ELR (cell line): ENCODE measurements around the gene AGAP9.
"Not testable (repeated sequence)": the region's sequence is repeated elsewhere in the genome, so short reads cannot be mapped to it uniquely, and the experiment has no call there.

Experiments used
- DNase-seq: peaks from one replicate; pipeline ENCODE4 v3.0.0-alpha.2; 2015; ENCODE audit warnings: low read depth

AGAP9 gene

GRCh38 chr10:47523475-47523874 lies at the start of gene AGAP9:
Gene AGAP9, minus strand, starts transcription at chr10:47523638. Its CDS starts 112 bp downstream, at chr10:47523526.
- DNase-seq: not testable (repeated sequence)

GRCh38 chr10:47571138-47571912 lies 47.9 kb upstream of the AGAP9 start:
- DNase-seq: not testable (repeated sequence)

- DNase-seq: not testable (repeated sequence)
Measured at GRCh38 chr10:47566757-47567156, 43.3 kb upstream of the AGAP9 start.

GRCh38 chr10:47566108-47566699 lies 42.8 kb upstream of the AGAP9 start:
- not testable (repeated sequence) for DNase-seq

GRCh38 chr10:47565517-47565920 lies 42.1 kb upstream of the AGAP9 start:
- not testable (repeated sequence) for DNase-seq

GRCh38 chr10:47564953-47565352 lies 41.5 kb upstream of the AGAP9 start:
- DNase-seq: not testable (repeated sequence)

GRCh38 chr10:47564318-47564717 lies 40.9 kb upstream of the AGAP9 start:
- not testable (repeated sequence) for DNase-seq

GRCh38 chr10:47560452-47560851 lies 37.0 kb upstream of the AGAP9 start:
- not testable (repeated sequence) for DNase-seq

GRCh38 chr10:47559718-47560308 lies 36.4 kb upstream of the AGAP9 start:
- DNase-seq: peak; percentile 7

- DNase-seq: peak; percentile 57
Measured at GRCh38 chr10:47558109-47558508, 34.7 kb upstream of the AGAP9 start.

- peak; percentile 47 for DNase-seq
Measured at GRCh38 chr10:47557616-47558015, 34.2 kb upstream of the AGAP9 start.

GRCh38 chr10:47555334-47555733 lies 31.9 kb upstream of the AGAP9 start:
- not testable (repeated sequence) for DNase-seq

- DNase-seq: not testable (repeated sequence)
Measured at GRCh38 chr10:47554552-47554951, 31.1 kb upstream of the AGAP9 start.

- peak; percentile 15 for DNase-seq
Measured at GRCh38 chr10:47553860-47554247, 30.4 kb upstream of the AGAP9 start.

- peak; percentile 83 for DNase-seq
Measured at GRCh38 chr10:47553214-47553859, 29.9 kb upstream of the AGAP9 start.

GRCh38 chr10:47552719-47553118 lies 29.3 kb upstream of the AGAP9 start:
- DNase-seq: peak; percentile 83

GRCh38 chr10:47547286-47547685 lies 23.8 kb upstream of the AGAP9 start:
- not testable (repeated sequence) for DNase-seq

- DNase-seq: not testable (repeated sequence)
Measured at GRCh38 chr10:47536430-47536829, 13.0 kb upstream of the AGAP9 start.

- DNase-seq: not testable (repeated sequence)
Measured at GRCh38 chr10:47502313-47502712, 21.1 kb downstream of the AGAP9 start.

- DNase-seq: not testable (repeated sequence)
Measured at GRCh38 chr10:47494226-47494625, 29.2 kb downstream of the AGAP9 start.

- DNase-seq: not testable (repeated sequence)
Measured at GRCh38 chr10:47491600-47491999, 31.8 kb downstream of the AGAP9 start, which contains the start of gene FAM25G. Gene FAM25G, minus strand, starts transcription at chr10:47491700. Its CDS starts 26 bp downstream, at chr10:47491674.

GRCh38 chr10:47489630-47490029 lies 33.8 kb downstream of the AGAP9 start:
- not testable (repeated sequence) for DNase-seq
